ENCODE data around the gene FHL2.

The FHL2 gene

GRCh38 chr2:105397953-105398335 is 907 bp downstream of the FHL2 start:
- TF ChIP-seq GATA1 (IDR thresholded peaks at IDR 0.05; ENCODE audit: low read depth, low read length) (no peak), POLR2A (IDR thresholded peaks at IDR 0.05; ENCODE audit: low read length) (no peak)
- peak; percentile 28 to 47 for DNase-seq

- peak in 1 of 2 experiments; percentile 25 for DNase-seq
- TF ChIP-seq POLR2A (IDR thresholded peaks at IDR 0.05; ENCODE audit: low read length) (no peak), GATA1 (IDR thresholded peaks at IDR 0.05; ENCODE audit: low read depth, low read length) (no peak)
These were observed 1.7 kb downstream of the FHL2 start for GRCh38 chr2:105397025-105397722.

- DNase-seq = peak; percentile 54 to 76
- TF ChIP-seq GATA1 (IDR thresholded peaks at IDR 0.05; ENCODE audit: low read depth, low read length) (no peak), POLR2A (IDR thresholded peaks at IDR 0.05; ENCODE audit: low read length) (peak; percentile 12)
These were observed 2.4 kb downstream of the FHL2 start for GRCh38 chr2:105396254-105397024.

DNA sequence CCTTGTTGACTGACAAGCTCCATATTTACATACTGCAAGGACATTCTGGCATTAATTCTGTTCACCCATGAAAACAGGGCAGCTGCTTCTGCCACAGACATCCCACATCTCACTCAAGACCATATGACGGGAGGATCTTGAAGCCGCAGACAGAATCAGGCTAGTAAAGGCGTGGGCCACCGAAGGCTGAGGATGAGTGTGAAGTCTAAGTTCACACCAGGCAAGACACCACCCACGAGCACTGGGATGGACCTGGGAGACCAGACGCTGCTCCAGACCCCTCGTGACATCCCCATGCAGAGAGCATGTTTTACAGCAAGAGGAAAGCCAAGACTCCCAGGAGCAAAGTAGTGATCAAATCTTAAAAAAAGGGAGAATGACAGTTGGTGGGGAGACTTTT is 3.2 kb downstream of the FHL2 start:
- DNase-seq = no peak
- TF ChIP-seq GATA1 (IDR thresholded peaks at IDR 0.05; ENCODE audit: low read depth, low read length) (no peak), POLR2A (IDR thresholded peaks at IDR 0.05; ENCODE audit: low read length) (no peak)

GRCh38 chr2:105394951-105395611 is 3.8 kb downstream of the FHL2 start:
- no peak for TF ChIP-seq GATA1 (IDR thresholded peaks at IDR 0.05; ENCODE audit: low read depth, low read length)
- no peak for TF ChIP-seq POLR2A (IDR thresholded peaks at IDR 0.05; ENCODE audit: low read length)

GRCh38 chr2:105393373-105394055 is 5.3 kb downstream of the FHL2 start:
- no peak for DNase-seq
- TF ChIP-seq GATA1 (IDR thresholded peaks at IDR 0.05; ENCODE audit: low read depth, low read length) = no peak

More at GRCh38 chr2:105394951-105395611, 3.8 kb downstream of the FHL2 start:
- DNase-seq = no peak

DNA sequence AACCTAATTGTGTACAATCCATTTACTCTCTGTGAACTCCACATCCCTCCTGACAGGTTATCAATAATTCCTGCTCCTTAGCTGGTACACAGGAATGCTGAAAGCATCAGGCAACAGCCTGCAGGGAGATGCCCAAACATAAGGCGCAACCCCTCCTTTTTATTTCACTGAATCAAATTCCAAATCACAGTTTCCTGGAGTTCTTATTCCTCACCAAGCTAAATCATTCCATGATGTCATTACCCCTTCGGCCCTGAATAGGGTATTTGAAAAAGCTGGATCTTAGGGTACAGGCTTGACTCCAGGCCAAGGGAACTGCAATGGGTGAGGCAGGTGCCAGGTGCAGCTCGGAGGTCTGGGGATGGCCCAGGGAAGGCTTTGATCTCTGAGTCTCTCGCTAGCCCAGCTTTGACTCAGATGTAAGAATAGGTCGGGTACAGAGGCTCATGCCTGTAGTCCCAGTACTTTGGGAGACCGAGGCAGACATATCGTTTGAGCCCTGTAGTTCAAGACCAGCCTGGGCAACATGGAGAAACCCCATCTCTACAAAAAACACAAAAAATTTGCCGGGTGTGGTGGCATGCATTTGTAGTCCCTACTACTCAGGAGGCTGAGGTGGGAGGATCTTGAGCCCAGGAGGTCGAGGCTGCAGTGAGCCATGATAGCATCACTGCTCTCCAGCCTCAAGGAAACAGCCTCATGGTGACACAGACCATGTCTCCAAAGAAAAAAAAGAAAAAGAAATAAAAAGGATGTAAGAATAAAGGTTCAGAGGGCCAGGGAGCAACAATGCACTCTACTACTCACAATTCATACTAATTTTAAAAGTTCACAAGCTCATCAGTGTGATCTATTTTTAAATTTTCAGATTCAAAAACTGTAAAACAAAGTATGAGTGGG is 6.8 kb downstream of the FHL2 start:
- DNase-seq = no peak
- no peak for TF ChIP-seq POLR2A (IDR thresholded peaks at IDR 0.05; ENCODE audit: low read length)
- TF ChIP-seq GATA1 (IDR thresholded peaks at IDR 0.05; ENCODE audit: low read depth, low read length) = no peak

GRCh38 chr2:105391058-105391627 is 7.7 kb downstream of the FHL2 start:
- no peak for TF ChIP-seq POLR2A (IDR thresholded peaks at IDR 0.05; ENCODE audit: low read length)
- TF ChIP-seq GATA1 (IDR thresholded peaks at IDR 0.05; ENCODE audit: low read depth, low read length) = no peak
- no peak for DNase-seq

DNA sequence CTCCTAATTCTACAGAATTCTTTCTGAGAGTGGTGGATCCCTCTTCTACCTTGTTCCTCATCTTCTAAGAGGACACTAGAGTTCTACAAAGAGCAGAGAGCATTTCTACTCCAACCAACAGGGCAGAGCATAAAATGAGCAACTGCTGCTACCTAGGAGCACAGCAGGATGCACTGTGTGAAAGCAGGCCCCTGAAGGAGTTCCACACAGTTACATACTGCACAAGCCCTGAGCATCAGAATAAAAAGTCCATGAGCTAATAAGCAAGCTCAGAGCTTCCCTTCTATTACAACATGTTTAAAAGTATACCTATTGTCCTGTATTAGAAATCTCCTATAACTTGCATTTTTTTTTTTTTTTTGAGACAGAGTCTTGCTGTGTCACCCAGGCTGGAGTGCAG is 8.4 kb downstream of the FHL2 start:
- TF ChIP-seq GATA1 (IDR thresholded peaks at IDR 0.05; ENCODE audit: low read depth, low read length) (no peak), POLR2A (IDR thresholded peaks at IDR 0.05; ENCODE audit: low read length) (no peak)
- DNase-seq = no peak

GRCh38 chr2:105388971-105389381 is 9.9 kb downstream of the FHL2 start:
- TF ChIP-seq GATA1 (IDR thresholded peaks at IDR 0.05; ENCODE audit: low read depth, low read length) = no peak
- no peak for TF ChIP-seq POLR2A (IDR thresholded peaks at IDR 0.05; ENCODE audit: low read length)
- DNase-seq = no peak

DNA sequence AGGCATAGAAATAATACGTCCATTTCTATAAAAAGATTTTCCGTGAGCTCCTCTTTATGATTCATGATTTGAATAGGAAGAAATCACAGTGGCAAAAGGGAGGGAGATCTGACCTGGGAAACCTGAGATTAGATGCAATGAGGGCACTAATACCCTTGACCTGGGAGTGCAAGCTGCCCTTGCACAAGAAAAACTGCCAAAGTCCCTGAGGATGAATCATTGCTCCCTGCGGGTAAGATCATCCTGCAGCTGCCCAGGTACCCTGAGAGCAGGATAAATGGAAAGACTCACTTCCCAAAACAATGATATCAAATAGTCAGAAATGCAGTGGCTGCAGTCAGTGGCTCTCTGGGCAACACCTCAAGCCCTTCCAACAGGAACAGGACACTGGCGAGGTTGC is 11.6 kb downstream of the FHL2 start:
- TF ChIP-seq GATA1 (IDR thresholded peaks at IDR 0.05; ENCODE audit: low read depth, low read length) = no peak
- TF ChIP-seq POLR2A (IDR thresholded peaks at IDR 0.05; ENCODE audit: low read length) = no peak
- no peak for DNase-seq

- TF ChIP-seq GATA1 (IDR thresholded peaks at IDR 0.05; ENCODE audit: low read depth, low read length) (no peak), POLR2A (IDR thresholded peaks at IDR 0.05; ENCODE audit: low read length) (no peak)
- DNase-seq = peak; percentile 61 to 79
These were observed 12.9 kb downstream of the FHL2 start for GRCh38 chr2:105385731-105386540.

Data from erythroblast (primary cell).